B cell (primary cell): ENCODE results near the gene SEC16A. TPM values are rescaled to one million over a fixed set of nuclear protein-coding genes. Genes with fewer than 3 reads are reported as not detected.

Experiments used
- ATAC-seq: fragments of 200-7000 bp; cut with Tn5 transposase; one replicate; pipeline ENCODE4 v1.10.0; 2021; ENCODE audit warnings: low read depth, mild to moderate bottlenecking, moderate number of reproducible peaks, moderate library complexity
- CTCF ChIA-PET: fragments of 350-600 bp; sonication (Branson Sonifier 250); formaldehyde crosslinking; loops from one replicate; lab custom pipeline; 2021; ENCODE audit warnings: antibody characterized with exemption, inconsistent platforms; lab: Charles Lee
- POLR2A ChIA-PET: fragments of 350-600 bp; sonication (Branson Sonifier 250); formaldehyde crosslinking; loops from one replicate; lab custom pipeline; 2021; ENCODE audit warnings: antibody characterized with exemption; lab: Charles Lee
- DNase-seq: peaks from one replicate; pipeline ENCODE4 v3.0.0; 2013
- H2AFZ ChIP-seq: 2 replicates; pipeline ENCODE4 v1.6.1; 2012; ENCODE audit warnings: mild to moderate bottlenecking, low read depth, low read length; ENCODE audit not compliant: insufficient read depth, poor library complexity, severe bottlenecking
- H3K27ac ChIP-seq, 2 donors: 1 replicate in 1 of 2; 2 replicates in 1 of 2; pipeline ENCODE4 v1.5.1; 2012 to 2013; ENCODE audit warnings: low read length in 2 of 2, mild to moderate bottlenecking in 2 of 2, moderate library complexity in 1 of 2
- H3K27me3 ChIP-seq, 4 experiments: fragments of 200-600 bp in 1 of 4; sonication (generic) in 1 of 4; replicated peaks in 1 of 4; 1 replicate in 2 of 4; 2 replicates in 2 of 4; pipeline versions ENCODE4 v1.6.1 to v1.7.0; 2013 to 2016; ENCODE audit warnings: low read length in 3 of 4, mild to moderate bottlenecking in 2 of 4, mixed read lengths in 1 of 4, moderate library complexity in 1 of 4; ENCODE audit not compliant: insufficient read depth in 4 of 4, control insufficient read depth in 3 of 4; ENCODE audit errors: control extremely low read depth in 1 of 4
- H3K36me3 ChIP-seq, 2 experiments: replicated peaks in 1 of 2; 1 replicate in 1 of 2; 2 replicates in 1 of 2; pipeline versions ENCODE4 v1.6.1 to v1.7.1; 2013; ENCODE audit warnings: low read length in 1 of 2; ENCODE audit not compliant: insufficient read depth in 2 of 2, control insufficient read depth in 1 of 2; ENCODE audit errors: control extremely low read depth in 1 of 2, extremely low read depth in 1 of 2
- H3K4me1 ChIP-seq, 2 donors: fragments of 200-600 bp in 1 of 2; sonication (generic) in 1 of 2; 1 replicate in 1 of 2; 2 replicates in 1 of 2; pipeline versions ENCODE4 v1.5.1 to v1.6.1; 2013 to 2017; ENCODE audit warnings: low read length in 2 of 2; ENCODE audit not compliant: control insufficient read depth in 2 of 2, insufficient read depth in 2 of 2
- H3K4me2 ChIP-seq: replicated peaks from 2 replicates; pipeline ENCODE3; 2012; ENCODE audit warnings: mild to moderate bottlenecking, low read depth, low read length; ENCODE audit not compliant: poor library complexity, severe bottlenecking
- H3K4me3 ChIP-seq, 5 experiments: fragments of 200-600 bp in 1 of 5; sonication (generic) in 1 of 5; 1 replicate in 3 of 5; 2 replicates in 2 of 5; pipeline versions ENCODE4 v1.5.1 to v1.7.0; 2011 to 2016; ENCODE audit warnings: low read length in 4 of 5, mild to moderate bottlenecking in 4 of 5, low read depth in 2 of 5, control low read depth in 1 of 5, moderate library complexity in 1 of 5; ENCODE audit not compliant: insufficient read depth in 1 of 5; ENCODE audit errors: control extremely low read depth in 1 of 5, extremely low read depth in 1 of 5
- H3K79me2 ChIP-seq: fragments of 200-600 bp; sonication (generic); one replicate; pipeline ENCODE4 v1.6.0; 2016; ENCODE audit warnings: low read length; ENCODE audit not compliant: control insufficient read depth, insufficient read depth
- H3K9ac ChIP-seq: fragments of 200-600 bp; sonication (generic); 2 replicates; pipeline ENCODE4 v1.6.1; 2017; ENCODE audit warnings: mild to moderate bottlenecking, low read length, moderate library complexity
- H3K9me3 ChIP-seq, 3 donors: one replicate each; pipeline versions ENCODE4 v1.6.1 to v1.7.1; 2013; ENCODE audit warnings: low read length in 2 of 3; ENCODE audit not compliant: control insufficient read depth in 2 of 3, insufficient read depth in 1 of 3; ENCODE audit errors: control extremely low read depth in 1 of 3
- H4K20me1 ChIP-seq: 2 replicates; pipeline ENCODE4 v1.6.0; 2012; ENCODE audit warnings: mild to moderate bottlenecking, low read length; ENCODE audit not compliant: insufficient read depth, control insufficient read depth, poor library complexity, severe bottlenecking
- H3K27ac Mint-ChIP-seq: one replicate; pipeline ENCODE4 v1.8.0; 2021; ENCODE audit warnings: mixed read lengths
- H3K27me3 Mint-ChIP-seq: one replicate; pipeline ENCODE4 v1.8.0; 2021; ENCODE audit warnings: mixed read lengths
- H3K4me1 Mint-ChIP-seq: one replicate; pipeline ENCODE4 v1.8.0; 2021; ENCODE audit warnings: mixed read lengths
- H3K4me3 Mint-ChIP-seq: one replicate; pipeline ENCODE4 v1.8.0; 2021; ENCODE audit warnings: mixed read lengths
- H3K9me3 Mint-ChIP-seq: one replicate; pipeline ENCODE4 v1.8.0; 2022; ENCODE audit warnings: mixed read lengths; ENCODE audit not compliant: insufficient read depth
- EZH2 ChIP-seq: IDR thresholded peaks from 2 replicates; pipeline ENCODE4 v1.6.1; 2012; ENCODE audit warnings: borderline replicate concordance, low read depth, mild to moderate bottlenecking, moderate library complexity, low read length; ENCODE audit not compliant: insufficient read depth, poor library complexity, severe bottlenecking
- WGBS: methylation state at CpG from one replicate; pipeline ENCODE4 v1.1.5; 2013; ENCODE audit warnings: missing lambda C conversion rate; ENCODE audit not compliant: insufficient coverage; 5-methylcytosine and 5-hydroxymethylcytosine counted together
- intact Hi-C: fragments of 100-400 bp; cut with micrococcal nuclease; formaldehyde crosslinking; loops from one replicate; pipeline ENCODE4 v1.10.0; 2022
- polyA plus RNA-seq: library from polyadenylated mRNA; depleted of rRNA; stranded (reverse); fragments of >200 nt; gene quantifications from 2 replicates; pipeline ENCODE4 v1.2.3, GENCODE V29; 2012
- total RNA-seq, 2 donors: library from RNA; stranded (reverse); fragments of 120-200 nt in 1 of 2; gene quantifications; 1 replicate in 1 of 2; 2 replicates in 1 of 2; pipeline versions ENCODE4 v1.2.3 to v1.2.4, GENCODE V29; 2013 to 2022
- TF ChIP-seq, protein P1 (sequence below): fragments of 200-600 bp; IDR thresholded peaks from one replicate; pipeline ENCODE4 v1.8.0; 2022; ENCODE audit warnings: antibody characterized with exemption, mild to moderate bottlenecking

The SEC16A gene
- total and polyA plus RNA-seq, 2 donors (not counting 1 experiment from before 2014, with no cell fraction given), result 31.7 to 73.4 TPM

GRCh38 chr9:136410500-136411287 lies 72.1 kb downstream of the SEC16A start, which contains the start of the genes ENTR1 and PMPCA:
TSS of gene ENTR1 (minus strand) at chr9:136410614. CDS start at chr9:136410397, 217 bp downstream.
TSS of gene PMPCA (plus strand) at chr9:136410658. CDS start at chr9:136410669, 11 bp downstream.
- Histone ChIP-seq H3K9ac (peak within 1 kb of the TSS; percentile 86), H2AFZ (peak within 1 kb of the TSS; percentile 76), H3K27ac (peak within 1 kb of the TSS; percentile 80 to 91), H3K4me2 (peak within 1 kb of the TSS; percentile 91), H3K9me3 (no peaks in the 10 kb centered on the region), H3K79me2 (peaks cover 73% of the 10 kb centered on the region), H3K4me3 (peak within 1 kb of the TSS; percentile 46 to 96 (median 81)), H3K4me1 (peaks cover 25 to 34% of the 10 kb centered on the region in 2 donors), H3K36me3 (peaks cover 0 to 49% of the 10 kb centered on the region in 2 experiments), H3K27me3 (no peaks in the 10 kb centered on the region), H4K20me1 (peaks cover 52% of the 10 kb centered on the region)
- DNase-seq, result peak; percentile 95
- Mint-ChIP-seq H3K27me3 (no peaks in the 10 kb centered on the region), H3K4me3 (peak within 1 kb of the TSS; percentile 92), H3K9me3 (no peaks in the 10 kb centered on the region), H3K27ac (peak within 1 kb of the TSS; percentile 92), H3K4me1 (peaks cover 37% of the 10 kb centered on the region)
- ChIA-PET POLR2A (interaction anchor here (0.8 to 1.7 kb wide), 5 partner anchors 10 to 48 kb away, joined by 3 to 5 read pairs (median 4); partner anchors contain the start of genes DNLZ and SNAPC4), CTCF (interaction anchor here (0.6 to 2.6 kb wide), 3 partner anchors 10 to 47 kb away, joined by 3 to 16 read pairs (median 5); partner anchors contain the start of genes DNLZ and SNAPC4)
- WGBS, result under 1% methylated on average over 77 of the region's 83 CpGs
- intact Hi-C loops, result loop anchor here (1.0 to 2.0 kb wide), 4 partner anchors 10 to 73 kb away; partner anchors contain the start of genes DNLZ, INPP5E, SEC16A and SNAPC4
- peak; percentile 88 for ATAC-seq
- no peak for TF ChIP-seq EZH2
- TF ChIP-seq, protein P1, sequence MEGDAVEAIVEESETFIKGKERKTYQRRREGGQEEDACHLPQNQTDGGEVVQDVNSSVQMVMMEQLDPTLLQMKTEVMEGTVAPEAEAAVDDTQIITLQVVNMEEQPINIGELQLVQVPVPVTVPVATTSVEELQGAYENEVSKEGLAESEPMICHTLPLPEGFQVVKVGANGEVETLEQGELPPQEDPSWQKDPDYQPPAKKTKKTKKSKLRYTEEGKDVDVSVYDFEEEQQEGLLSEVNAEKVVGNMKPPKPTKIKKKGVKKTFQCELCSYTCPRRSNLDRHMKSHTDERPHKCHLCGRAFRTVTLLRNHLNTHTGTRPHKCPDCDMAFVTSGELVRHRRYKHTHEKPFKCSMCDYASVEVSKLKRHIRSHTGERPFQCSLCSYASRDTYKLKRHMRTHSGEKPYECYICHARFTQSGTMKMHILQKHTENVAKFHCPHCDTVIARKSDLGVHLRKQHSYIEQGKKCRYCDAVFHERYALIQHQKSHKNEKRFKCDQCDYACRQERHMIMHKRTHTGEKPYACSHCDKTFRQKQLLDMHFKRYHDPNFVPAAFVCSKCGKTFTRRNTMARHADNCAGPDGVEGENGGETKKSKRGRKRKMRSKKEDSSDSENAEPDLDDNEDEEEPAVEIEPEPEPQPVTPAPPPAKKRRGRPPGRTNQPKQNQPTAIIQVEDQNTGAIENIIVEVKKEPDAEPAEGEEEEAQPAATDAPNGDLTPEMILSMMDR, result no peak
